Stimulated activated CD4-positive, alpha-beta T cell treated with anti-CD3 and anti-CD28 coated beads, Interleukin-15, amount 100 ng/mL, for 48 hours (primary cell): ENCODE measurements around the gene FAM9C.
"Not testable (repeated sequence)": the region's sequence is repeated elsewhere in the genome, so short reads cannot be mapped to it uniquely, and the experiment has no call there.

Experiments
- DNase-seq, 2 donors: peaks; one replicate each; pipeline ENCODE4 v3.0.0-alpha.2; 2020; ENCODE audit warnings: low read depth in 2 of 2

FAM9C gene

DNA sequence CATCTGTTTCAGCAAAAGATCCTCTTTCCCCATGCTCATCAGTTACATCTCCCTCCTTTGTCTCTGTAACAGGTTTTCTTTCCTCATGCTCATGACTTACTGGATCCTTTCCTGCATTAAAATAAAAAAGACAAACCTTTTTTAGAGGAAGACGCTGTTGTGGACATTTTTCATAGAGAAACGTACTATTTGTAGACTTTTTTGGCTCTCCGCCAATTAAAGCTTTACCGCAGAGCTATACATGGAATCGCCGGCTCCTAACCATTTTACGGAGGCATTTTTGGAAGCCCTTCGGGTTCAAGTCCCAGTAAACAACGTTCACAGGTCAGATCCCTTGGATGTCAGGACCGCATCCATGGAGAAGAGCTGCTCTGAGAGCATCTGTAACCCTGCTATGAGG is 1.3 kb downstream of the FAM9C start:
- DNase-seq = no peak

DNA sequence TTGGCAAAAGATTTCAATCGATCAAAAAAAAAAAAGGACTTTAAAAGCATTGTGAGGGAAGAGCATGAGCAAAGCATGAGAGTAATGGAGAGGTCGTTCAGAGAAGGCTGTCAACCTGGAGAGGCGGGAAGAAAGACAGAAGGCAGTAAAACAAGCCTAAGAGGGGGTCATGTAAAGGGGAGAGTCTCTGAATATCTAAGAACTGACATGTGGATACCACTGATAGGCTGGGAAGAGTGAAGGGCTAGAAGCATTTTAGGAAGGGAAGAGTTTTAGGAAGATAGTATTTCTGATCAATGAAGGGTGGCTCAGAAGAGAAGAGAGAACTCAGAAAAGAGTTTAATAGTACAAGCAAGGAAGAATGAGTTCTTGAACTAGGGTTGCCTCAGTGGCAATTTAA is 7.5 kb downstream of the FAM9C start:
- DNase-seq = no peak

DNA sequence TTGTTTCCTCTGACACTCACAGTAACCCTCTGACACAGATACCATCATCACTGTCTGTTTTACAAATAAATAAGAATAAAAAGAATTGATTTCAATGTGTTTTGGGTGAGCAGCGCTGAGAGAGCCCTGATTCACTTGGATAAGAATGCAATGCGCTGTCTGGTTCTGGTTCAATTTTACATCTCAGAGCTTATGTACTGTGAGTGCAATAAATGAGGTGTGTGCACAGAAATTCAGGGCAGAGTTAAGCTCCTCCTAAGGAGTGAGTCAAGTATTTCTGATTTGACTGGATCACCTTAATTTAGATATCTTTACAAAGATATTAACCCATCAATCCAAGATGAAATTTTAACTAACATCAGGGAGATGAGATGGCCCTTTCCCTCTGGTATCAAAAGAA is 11.2 kb downstream of the FAM9C start:
- DNase-seq = no peak

DNA sequence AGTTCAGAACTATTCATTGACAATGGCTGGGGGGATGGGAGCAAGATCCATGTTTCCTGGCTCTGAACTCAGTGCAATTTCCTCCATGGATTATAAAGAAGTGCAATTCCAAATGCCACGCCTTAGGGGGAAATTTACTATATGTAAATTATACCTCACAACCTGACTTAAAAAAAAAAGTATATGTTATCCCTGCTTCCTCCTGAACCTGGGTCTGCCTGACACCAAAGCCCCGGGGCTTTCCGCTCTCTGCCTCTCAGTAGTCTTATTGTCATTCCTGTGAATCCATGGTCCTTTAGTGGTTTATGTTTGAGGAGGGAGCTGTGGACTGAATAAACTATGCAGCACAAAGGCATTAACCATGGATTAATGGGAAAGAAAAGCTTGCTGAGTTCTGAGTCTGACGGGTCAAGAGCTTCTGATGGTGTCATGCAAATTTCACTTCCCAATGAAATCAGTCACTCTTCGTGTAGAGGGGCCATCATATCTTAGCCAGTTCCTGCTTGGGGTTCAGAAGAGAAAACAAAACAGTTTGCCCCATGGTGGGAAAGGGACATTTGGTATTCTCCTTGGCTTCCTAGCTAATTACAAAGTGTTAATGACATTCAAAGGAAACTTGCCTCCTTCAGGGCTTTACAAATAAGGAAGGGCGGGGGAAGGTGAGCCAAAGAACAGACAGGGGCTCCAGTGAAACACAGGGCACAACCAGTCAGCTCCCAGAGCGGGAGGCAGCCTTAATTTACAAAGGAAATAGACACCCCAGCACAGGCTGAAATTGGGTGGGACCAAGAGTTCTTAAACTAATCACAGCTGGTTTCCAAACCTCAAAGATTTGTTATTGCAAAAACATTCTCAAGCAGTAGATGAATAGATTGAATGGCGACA is 14.3 kb downstream of the FAM9C start:
- DNase-seq = no peak

DNA sequence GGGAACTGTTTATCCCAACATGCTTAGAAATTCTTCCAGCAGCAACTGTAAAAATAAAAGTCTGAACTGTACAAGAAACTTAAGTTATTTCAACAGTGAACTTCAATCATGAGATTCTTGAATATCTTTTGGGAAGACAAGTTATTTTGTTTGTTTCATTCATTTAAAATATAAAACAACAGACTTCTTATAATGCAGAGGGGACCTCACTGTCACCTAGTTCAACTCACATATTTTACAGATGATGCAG is 14.9 kb downstream of the FAM9C start:
- no peak for DNase-seq

DNA sequence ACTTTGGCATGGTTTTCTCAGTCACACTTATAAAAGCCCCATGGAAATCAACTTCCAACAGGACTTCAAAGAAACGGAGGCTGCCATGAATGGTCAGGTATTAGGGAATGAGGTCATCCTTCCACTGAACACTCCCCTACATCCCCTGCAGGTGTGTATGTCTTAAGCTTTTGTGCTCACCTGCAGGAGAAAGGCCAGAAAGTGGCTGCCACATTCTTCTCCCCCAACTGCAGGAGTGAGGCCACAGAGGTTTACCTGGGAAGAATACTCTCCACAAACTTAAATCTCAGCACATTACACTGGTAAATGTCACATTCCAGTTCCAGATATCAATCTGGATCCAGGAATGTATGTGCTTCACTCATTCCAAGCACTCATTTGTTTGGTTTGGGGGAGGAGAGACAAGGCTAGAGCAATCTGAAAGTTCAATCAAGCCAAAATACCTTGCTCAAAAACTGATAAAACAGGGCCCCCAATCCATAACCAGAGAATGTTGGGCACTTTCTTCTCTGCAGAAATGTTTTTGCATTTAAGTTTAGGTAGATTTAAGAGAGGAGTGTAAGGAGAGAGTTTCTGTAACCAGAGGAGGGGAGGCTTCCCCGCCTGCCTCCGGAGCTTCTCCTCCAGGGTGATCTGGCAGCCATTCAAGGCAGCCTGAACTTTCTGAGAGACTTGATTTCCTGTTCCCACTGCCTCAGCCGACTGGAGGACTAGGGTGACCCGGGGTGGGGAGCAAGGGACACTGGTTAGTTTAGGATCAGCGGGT is 15.4 kb downstream of the FAM9C start:
- no peak for DNase-seq

DNA sequence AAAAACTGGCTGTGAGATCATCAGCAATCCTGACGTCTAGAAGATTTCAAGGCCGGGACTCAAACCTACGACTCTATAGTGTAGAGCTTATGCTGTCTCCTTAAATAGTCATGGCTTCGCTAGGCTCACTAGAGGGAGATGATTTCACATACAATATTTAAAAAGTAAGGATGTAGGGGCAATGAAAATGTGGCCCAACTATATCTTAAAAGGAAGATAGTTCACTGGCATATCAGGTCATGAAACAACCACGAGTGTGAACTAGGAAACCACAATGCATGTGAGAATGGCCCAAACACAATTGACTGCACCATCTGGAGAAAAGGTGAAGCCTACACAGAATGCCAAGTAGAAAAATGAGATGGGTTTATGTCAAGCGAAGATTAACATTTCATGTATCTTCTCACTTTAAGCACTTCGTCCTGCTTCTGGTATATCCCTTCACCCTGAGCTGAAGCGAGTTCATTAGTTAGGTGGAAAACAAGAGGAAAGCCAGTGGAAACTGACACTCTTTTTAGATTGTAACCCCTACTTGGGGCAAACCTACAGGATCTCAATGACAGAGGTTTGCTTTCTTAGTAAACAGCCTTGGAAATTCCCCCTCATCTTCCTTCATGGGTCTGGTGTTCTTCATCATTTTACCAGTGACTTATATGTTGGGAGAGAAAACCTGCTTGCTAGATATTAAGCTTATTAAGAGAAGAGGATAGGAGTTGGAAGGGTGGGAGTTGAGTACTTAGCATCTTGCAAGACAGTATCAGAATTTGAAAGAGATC is 17.4 kb downstream of the FAM9C start:
- no peak for DNase-seq

DNA sequence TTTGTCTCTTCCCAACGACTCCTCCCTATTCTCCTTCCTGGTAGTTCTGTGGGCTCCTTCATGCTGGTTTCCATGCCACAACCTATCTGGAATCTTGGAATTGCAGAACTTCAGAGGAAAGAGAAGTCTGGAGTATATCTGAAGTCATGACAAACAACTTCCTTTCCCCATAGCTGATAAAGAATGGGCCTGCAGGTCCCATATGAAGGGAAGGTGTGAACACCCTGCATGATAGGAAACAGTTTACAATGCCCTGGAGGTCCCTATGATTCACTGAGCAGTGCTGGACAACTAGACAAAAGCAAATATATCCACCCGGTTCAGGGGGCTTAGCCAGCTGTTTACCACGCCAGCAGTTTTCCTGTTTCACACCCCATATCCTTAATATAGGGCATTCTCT is 19.4 kb downstream of the FAM9C start:
- DNase-seq = no peak

DNA sequence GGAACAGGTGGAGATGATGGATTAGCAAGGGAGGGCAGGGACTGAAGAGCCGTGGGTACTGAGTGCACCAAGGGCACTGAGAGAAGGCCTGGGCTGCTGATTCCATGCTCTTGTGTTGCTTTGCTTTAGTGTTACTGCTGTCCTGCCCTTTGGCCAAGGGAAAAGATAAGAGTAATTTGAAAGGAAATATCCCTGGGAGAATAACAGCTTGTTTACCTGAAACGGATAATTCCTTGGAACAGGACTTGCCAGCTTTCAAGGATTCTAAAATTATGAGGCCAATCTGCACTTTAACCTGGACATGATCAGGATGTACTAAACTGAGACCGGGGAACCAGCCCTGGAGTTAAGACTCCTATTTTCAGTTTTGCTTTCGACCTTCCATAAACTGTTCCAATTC is 20.4 kb downstream of the FAM9C start:
- no peak for DNase-seq

DNA sequence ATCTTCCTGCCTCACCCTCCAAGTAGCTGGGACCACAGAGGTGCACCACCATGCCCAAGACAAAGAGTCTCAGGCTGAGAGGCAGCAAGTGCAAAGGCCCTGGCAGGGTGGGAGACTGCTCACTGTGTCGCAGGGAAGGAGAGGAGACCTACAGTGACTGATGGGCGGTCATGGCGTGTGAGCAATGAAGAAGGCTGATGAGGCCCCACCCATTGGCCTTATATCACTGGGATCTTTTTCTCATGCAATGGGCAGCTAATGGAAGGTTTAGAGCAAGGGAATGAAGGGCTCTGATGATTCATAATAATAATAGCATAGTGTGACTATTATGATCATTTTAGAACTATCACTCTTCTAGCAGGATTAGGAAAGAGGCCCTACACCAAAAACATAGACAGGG is 20.9 kb downstream of the FAM9C start:
- DNase-seq = no peak

DNA sequence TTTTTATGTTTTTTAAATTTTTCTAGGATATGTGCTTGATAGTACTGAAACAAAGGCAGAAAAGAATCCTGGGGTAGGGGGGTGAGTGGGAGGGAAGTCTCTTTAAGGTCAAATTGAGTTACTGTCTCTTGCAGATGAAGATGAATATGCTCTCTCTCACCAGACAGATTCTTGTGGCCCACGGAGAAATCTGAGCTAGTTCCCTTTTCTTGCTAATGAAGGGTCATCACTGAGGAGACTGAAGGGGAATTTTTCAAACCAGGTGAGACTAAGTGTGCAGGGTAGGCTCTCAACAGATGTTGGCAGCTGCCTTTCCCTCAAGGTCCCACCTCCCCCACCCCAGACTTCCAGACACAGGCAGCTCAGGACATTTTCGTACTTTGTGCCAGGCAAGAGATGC is 21.5 kb downstream of the FAM9C start:
- DNase-seq = no peak

DNA sequence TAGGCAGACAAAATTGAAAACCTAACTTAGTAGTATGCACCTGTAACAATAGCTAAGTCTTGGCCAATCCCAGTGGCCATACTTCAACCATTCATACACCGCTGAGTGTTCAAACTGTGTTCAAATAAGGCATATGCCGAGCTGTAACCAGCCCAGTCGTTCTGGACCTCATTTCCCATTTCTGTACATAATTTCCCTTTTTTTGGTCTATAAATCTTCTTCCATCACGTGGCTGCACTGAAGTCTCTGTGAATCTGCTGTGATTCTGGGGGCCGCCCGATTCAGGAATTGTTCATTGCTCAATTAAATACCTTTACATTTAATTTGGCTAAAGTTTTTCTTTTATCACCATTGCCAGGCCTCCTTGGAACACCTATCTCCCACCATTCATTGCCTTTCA is 27.7 kb downstream of the FAM9C start:
- not testable (repeated sequence) for DNase-seq

DNA sequence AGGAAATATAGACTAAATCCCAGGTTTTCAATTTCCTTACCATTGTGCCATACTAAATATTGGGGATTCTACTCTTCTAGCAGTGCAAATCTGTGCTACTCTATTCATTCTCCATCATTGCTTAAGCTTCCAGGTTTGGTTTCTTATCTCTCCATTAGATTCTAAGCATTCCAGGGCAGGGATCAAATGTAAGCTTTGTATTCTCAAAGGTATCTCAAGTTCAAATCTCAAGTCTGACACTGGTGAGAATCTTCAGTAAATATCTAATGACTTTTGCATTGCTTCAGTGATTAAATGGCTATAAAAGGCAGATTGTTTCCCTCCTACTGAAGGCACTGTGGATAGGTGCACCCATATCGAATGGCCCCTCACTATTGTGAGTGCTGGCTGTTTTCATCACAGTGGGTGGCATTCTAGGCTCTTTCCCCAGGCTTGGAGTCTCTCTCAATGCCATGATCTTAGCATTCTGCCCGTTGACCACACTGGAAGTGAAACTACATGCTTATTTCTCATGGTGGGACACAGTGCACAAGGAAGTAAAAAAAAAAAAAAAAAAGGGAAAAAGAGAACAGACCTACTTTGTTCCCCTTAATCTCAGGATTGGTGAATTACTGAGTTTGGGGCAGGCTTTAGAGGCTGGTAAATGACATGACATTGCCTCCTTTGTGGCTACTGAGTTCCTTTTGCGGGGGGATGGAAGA is 28.7 kb downstream of the FAM9C start:
- no peak for DNase-seq

DNA sequence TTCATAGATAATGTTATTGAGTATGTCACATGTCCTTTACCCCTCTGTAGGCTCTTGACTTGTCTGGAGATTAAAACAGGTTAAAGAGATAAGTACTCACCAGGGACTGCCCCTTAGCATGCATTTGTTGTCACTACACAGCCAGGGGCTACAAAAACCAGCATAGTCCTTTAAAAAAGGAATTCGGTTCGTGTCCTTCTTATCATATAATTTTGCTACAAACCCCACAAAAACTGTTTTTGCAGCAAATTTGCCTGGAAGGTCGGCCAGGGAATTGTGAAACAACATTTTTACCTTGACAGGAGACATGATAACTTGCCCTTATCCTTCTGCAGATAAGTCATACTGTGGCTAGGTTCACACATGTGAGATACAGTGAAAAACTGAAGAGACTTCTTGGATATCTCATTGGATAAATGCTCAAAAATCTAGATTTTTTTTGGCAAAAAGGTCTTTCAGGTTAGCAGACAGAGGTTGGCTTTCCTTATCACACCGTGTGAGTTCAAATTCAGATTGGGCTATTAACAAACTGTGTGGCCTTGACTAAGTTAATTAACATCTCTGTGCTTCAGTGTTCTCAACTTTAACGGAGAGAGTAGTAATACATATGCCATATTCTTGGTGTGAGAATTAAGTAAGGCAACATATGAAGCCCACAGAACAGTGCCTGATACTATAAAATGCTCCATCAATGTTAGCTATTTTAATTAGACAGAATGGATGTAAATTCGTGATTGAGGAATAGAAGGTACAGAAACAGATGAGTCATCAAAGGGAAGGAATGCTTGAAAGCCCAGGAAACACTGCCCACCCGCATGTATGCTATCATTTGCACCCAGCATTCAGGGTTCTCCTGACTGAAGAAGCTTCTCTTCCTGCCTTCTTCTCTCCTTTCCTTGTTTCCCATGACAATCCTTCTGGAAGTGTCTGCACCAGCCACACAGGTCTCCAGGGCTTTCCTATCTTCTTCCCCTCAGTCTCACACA is 30.0 kb downstream of the FAM9C start:
- no peak for DNase-seq

DNA sequence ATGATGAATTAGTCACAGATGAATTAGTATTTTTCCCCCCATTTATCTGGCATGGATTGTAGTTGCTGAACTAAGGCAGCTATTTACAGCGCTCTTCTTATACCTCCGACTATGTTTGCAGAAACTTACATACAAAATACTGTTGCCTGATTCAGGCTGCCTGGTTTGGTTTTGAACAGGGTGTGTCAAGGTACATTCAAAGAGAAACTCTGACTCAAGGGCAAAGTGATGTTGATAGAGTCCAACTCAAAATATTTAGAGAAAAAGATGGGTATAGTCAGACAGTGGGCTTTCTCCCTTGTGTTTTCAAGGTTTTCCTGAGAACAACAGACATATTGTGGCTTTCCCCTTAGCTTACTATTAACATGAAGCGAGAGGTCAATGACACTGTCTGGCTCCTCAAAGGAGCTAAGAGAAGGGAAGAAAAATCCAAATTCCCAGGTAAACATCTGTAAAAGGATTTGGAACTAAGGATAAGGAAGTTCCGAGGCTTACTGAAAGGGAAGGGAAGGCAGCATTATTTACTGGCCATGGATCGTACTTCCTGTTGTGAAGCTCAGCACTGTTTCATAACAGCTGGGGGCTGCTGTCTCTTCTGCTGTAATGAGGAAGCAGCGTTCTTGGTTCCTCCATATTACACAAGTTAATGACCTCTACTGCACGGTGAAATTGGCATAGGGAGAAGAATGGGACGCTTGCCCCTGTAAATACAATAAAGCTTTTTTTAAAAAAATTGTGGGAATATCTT is 30.9 kb downstream of the FAM9C start:
- DNase-seq = no peak

DNA sequence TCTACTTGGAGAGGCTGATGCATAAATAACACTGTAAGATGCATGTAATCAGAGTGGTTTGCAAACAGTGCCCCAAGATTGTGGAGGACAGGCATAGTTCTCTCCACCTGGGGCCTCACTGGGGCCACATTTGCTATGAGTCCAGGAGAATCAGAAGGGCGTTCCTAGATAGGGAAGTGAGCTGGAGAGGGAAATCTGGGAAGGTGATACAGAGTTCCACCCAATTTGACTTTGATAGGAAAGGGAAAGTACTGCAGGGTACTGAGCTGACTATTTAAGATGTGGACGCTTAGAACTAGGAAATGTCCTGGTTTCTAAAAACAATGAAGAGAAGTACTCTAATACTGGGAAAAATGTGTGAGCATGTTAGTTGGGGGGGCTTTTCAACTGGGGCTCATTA is 33.9 kb downstream of the FAM9C start:
- no peak for DNase-seq

DNA sequence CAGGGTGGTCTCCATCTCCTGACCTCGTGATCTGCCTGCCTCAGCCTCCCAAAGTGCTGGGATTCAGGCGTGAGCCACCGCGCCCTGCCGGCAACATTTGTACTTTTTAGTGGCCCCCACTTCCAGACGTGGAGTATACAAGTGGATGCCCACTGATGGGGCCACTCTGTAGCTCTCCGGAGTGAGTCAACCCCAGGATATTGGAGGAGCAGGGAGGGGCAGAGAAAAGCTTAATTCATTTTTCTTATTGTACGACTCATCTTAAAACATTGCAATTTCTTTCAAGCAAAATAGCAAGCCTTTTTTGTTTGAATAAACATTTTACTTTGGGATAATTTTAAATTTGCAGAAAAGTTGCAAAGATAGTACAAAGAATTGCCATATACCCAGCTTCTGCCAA is 34.6 kb downstream of the FAM9C start:
- no peak for DNase-seq

DNA sequence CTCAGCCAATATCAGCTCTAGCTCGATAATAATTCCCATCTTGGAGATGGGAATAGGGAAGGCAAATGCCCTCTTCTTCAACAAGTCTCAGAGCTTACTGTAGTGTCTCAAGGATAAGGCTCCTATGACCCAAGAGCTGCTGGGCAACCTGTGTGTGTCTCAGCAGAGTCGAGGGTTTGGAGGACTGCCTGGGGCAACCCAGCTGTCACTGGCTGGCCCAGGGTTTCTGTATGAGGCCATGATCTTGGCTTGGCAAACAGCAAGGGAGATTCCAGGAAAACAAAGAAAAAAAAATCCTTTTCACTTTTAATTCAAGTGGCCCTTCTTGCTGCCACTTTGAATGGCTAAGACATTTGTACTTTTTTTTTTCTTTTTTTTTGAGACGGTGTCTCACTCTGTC is 35.1 kb downstream of the FAM9C start:
- no peak for DNase-seq

DNA sequence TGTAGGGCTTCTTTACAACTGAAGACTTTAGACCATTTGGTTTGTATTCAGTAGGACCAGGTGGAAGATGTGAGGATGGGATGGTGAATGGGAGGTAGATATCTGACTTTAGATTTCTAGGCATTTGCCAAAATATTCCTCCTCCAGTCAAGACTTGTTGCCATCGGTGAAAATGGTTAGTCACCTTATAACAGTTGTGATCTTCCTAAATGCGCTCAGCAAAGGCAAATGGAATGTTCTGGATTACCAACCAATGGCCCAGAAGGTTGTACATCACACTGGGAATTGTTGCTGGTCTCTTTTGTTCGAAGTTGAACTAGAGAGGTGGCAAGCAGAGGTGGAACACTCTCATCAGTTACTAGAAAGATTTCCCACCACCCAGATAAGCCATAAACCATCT is 35.6 kb downstream of the FAM9C start:
- no peak for DNase-seq

DNA sequence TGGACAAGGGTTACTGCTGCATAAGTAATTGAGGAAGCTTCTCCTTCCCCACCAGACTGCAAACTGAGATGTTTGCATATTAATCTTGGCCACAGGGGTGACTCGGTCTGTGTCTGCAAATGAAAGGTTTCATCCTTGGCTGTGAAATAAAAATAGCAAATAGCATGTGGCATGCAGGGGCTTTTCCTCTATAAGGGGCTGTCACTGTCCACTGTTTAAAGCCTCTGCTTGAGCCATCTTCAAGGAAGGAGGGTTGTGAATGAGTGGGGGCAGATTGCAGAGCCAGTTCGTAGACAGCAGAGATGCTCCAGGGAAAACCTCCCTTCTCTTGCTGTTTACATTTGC is 36.3 kb downstream of the FAM9C start:
- no peak for DNase-seq
